ENCODE data around the gene DCUN1D2.

DNA sequence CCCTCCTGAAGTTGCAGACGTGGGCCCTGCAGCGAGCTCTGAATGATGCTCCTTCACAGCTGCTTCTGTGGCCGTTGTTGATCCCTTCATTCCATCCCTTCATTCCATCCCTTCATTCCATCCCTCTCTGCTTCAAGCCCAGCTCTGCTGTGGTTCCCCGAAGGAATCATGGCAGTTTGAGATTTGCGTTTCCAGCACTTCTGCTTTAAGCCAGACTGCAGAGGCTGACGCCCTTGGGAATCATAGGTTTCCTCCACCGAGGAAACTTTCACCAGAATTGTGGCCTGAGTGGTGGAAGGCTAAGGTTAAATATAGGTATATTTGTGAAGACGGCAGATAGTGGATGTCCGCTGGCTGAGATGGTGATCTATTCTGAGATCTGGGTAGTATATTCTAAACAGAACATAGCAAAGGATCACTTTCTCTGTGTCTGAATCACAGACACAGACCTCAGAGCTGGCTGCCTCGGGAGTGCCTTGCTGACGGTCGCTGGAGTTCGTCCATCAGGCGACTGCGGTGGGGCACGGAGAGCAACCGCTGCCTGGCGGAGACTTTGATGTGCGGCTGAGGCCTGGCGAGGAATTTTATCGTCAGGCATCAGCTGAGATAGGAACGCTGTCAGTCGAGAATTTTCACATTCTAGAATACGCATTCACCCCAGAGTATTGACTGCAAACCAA is 42.8 kb upstream of the DCUN1D2 start:
- TF ChIP-seq POLR2A (IDR thresholded peaks at IDR 0.05) (no peak), EP300 (IDR thresholded peaks at IDR 0.05) (no peak)
- TF ChIP-seq, protein P1, sequence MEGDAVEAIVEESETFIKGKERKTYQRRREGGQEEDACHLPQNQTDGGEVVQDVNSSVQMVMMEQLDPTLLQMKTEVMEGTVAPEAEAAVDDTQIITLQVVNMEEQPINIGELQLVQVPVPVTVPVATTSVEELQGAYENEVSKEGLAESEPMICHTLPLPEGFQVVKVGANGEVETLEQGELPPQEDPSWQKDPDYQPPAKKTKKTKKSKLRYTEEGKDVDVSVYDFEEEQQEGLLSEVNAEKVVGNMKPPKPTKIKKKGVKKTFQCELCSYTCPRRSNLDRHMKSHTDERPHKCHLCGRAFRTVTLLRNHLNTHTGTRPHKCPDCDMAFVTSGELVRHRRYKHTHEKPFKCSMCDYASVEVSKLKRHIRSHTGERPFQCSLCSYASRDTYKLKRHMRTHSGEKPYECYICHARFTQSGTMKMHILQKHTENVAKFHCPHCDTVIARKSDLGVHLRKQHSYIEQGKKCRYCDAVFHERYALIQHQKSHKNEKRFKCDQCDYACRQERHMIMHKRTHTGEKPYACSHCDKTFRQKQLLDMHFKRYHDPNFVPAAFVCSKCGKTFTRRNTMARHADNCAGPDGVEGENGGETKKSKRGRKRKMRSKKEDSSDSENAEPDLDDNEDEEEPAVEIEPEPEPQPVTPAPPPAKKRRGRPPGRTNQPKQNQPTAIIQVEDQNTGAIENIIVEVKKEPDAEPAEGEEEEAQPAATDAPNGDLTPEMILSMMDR (IDR thresholded peaks at IDR 0.05) = no peak

Measured in ovary (tissue), 3 donors.